Glutamatergic neuron (in vitro differentiated cells): ENCODE data around the gene CD200R1. TPM values are rescaled to one million over a fixed set of nuclear protein-coding genes. Genes with fewer than 3 reads are reported as not detected.

Experiments used
- DNase-seq: peaks from one replicate; pipeline ENCODE4 v3.0.0; 2022
- H3K27ac Mint-ChIP-seq: one replicate; pipeline ENCODE4 v1.8.0; 2020; ENCODE audit warnings: mild to moderate bottlenecking, mixed read lengths, inconsistent platforms; ENCODE audit not compliant: unreplicated experiment
- H3K27me3 Mint-ChIP-seq: one replicate; pipeline ENCODE4 v1.8.0; 2020; ENCODE audit warnings: mild to moderate bottlenecking, moderate library complexity, mixed read lengths, inconsistent platforms; ENCODE audit not compliant: unreplicated experiment
- H3K36me3 Mint-ChIP-seq: one replicate; pipeline ENCODE4 v1.8.0; 2020; ENCODE audit warnings: mild to moderate bottlenecking, mixed read lengths, inconsistent platforms; ENCODE audit not compliant: unreplicated experiment
- H3K4me1 Mint-ChIP-seq: one replicate; pipeline ENCODE4 v1.8.0; 2020; ENCODE audit warnings: mild to moderate bottlenecking, low read depth, mixed read lengths, inconsistent platforms; ENCODE audit not compliant: unreplicated experiment
- H3K4me3 Mint-ChIP-seq: one replicate; pipeline ENCODE4 v1.8.0; 2020; ENCODE audit warnings: mild to moderate bottlenecking, mixed read lengths, inconsistent platforms; ENCODE audit not compliant: unreplicated experiment
- H3K9me3 Mint-ChIP-seq: one replicate; pipeline ENCODE4 v1.8.0; 2020; ENCODE audit warnings: mild to moderate bottlenecking, moderate library complexity, mixed read lengths, inconsistent platforms; ENCODE audit not compliant: unreplicated experiment
- CTCF ChIP-seq: fragments of 200-600 bp; sonication (generic); IDR thresholded peaks from one replicate; pipeline ENCODE4 v1.5.0; 2021; ENCODE audit not compliant: partially characterized antibody, unreplicated experiment
- long read RNA-seq: library from polyadenylated mRNA; unstranded; transcript quantifications from one replicate; pipeline ENCODE4 v2.0.0, GENCODE V29; 2020; ENCODE audit not compliant: unreplicated experiment
- total RNA-seq: library from RNA; stranded (reverse); fragmentation: NEBNext Ultra II Directional; extraction: Animal tissue kit (Norgen Biotek cat#: 25700); gene quantifications from one replicate; pipeline ENCODE4 v1.2.1, GENCODE V29; 2021; ENCODE audit not compliant: unreplicated experiment

The CD200R1 gene
- not detected for total RNA-seq
- long read RNA-seq, result 0 reads

- TF ChIP-seq CTCF, result no peak
- Mint-ChIP-seq H3K9me3 (no peaks in the 10 kb centered on the region), H3K27me3 (no peaks in the 10 kb centered on the region), H3K27ac (no peak within 1 kb of the TSS), H3K4me3 (no peak within 1 kb of the TSS), H3K4me1 (no peaks in the 10 kb centered on the region), H3K36me3 (no peaks in the 10 kb centered on the region)
- DNase-seq, result no peak
These were observed at the start of gene CD200R1 for GRCh38 chr3:112974894-112975293. TSS of gene CD200R1 (minus strand) at chr3:112975103. CDS start at chr3:112974857, 246 bp downstream.

GRCh38 chr3:113021471-113021870 lies 46.6 kb upstream of the CD200R1 start:
- Mint-ChIP-seq H3K4me1 (peaks cover 9% of the 10 kb centered on the region), H3K27me3 (peaks cover 7% of the 10 kb centered on the region), H3K9me3 (peaks cover 12% of the 10 kb centered on the region), H3K36me3 (peaks cover 5% of the 10 kb centered on the region), H3K4me3 (no peak overlapping the region), H3K27ac (no peak overlapping the region)
- no peak for TF ChIP-seq CTCF
- no peak for DNase-seq

- peak; percentile 89 for DNase-seq
- peaks cover 12% of the 10 kb centered on the region for H3K4me1 Mint-ChIP-seq
- H3K9me3 Mint-ChIP-seq, result peaks cover 12% of the 10 kb centered on the region
- H3K27me3 Mint-ChIP-seq, result peaks cover 7% of the 10 kb centered on the region
- TF ChIP-seq CTCF, result no peak
- peaks cover 5% of the 10 kb centered on the region for H3K36me3 Mint-ChIP-seq
- H3K27ac Mint-ChIP-seq, result peak overlapping the region; percentile 96
- peak overlapping the region; percentile 96 for H3K4me3 Mint-ChIP-seq
These were observed 44.6 kb upstream of the CD200R1 start for GRCh38 chr3:113019182-113020137.

- no peak for DNase-seq
- Mint-ChIP-seq H3K36me3 (peaks cover under 1% of the 10 kb centered on the region), H3K27me3 (peaks cover 6% of the 10 kb centered on the region), H3K4me1 (peaks cover 12% of the 10 kb centered on the region), H3K9me3 (peaks cover 9% of the 10 kb centered on the region), H3K27ac (peak overlapping the region; percentile 96), H3K4me3 (peak overlapping the region; percentile 96)
- no peak for TF ChIP-seq CTCF
These were observed 43.8 kb upstream of the CD200R1 start for GRCh38 chr3:113018536-113019181.
